ENCODE measurements around the gene KCNH3.

DNA sequence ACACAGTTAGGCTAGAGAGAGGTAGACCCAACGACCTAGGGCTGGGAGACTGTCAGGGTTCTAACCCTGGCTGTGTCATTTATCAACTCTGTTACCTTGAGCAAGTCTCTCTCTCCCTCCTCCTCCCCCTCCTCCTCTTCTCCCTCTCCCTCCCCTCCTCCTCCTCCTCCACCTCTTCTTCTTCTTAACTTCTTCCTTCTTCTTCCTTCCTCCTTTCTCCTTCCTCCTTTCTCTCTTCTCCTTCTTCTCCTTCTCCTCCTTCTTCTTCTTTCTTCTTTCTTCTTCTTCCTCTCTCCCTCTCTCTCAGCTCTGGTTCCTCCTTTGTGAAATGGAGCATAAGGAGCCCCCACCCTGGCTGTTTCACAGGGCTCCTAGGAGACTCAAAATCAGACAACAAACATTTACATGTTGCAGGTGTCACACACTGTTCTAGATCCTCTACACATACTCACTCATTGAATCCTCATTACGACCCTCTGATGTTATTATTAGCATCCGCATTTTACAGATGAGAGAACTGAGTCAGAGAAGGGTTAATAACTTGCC lies 2.2 kb upstream of the KCNH3 start:
- TF ChIP-seq EZH2 (IDR thresholded peaks at IDR 0.05) = no peak
- TF ChIP-seq, protein P1, sequence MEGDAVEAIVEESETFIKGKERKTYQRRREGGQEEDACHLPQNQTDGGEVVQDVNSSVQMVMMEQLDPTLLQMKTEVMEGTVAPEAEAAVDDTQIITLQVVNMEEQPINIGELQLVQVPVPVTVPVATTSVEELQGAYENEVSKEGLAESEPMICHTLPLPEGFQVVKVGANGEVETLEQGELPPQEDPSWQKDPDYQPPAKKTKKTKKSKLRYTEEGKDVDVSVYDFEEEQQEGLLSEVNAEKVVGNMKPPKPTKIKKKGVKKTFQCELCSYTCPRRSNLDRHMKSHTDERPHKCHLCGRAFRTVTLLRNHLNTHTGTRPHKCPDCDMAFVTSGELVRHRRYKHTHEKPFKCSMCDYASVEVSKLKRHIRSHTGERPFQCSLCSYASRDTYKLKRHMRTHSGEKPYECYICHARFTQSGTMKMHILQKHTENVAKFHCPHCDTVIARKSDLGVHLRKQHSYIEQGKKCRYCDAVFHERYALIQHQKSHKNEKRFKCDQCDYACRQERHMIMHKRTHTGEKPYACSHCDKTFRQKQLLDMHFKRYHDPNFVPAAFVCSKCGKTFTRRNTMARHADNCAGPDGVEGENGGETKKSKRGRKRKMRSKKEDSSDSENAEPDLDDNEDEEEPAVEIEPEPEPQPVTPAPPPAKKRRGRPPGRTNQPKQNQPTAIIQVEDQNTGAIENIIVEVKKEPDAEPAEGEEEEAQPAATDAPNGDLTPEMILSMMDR (IDR thresholded peaks at IDR 0.05) = no peak

Measured in neural progenitor cell (in vitro differentiated cells).